ENCODE measurements around the gene C10orf53. TPM values are rescaled to one million over a fixed set of nuclear protein-coding genes. Genes with fewer than 3 reads are reported as not detected.

C10orf53 gene
- total RNA-seq, 1 experiment from 2014 or later = not detected

DNA sequence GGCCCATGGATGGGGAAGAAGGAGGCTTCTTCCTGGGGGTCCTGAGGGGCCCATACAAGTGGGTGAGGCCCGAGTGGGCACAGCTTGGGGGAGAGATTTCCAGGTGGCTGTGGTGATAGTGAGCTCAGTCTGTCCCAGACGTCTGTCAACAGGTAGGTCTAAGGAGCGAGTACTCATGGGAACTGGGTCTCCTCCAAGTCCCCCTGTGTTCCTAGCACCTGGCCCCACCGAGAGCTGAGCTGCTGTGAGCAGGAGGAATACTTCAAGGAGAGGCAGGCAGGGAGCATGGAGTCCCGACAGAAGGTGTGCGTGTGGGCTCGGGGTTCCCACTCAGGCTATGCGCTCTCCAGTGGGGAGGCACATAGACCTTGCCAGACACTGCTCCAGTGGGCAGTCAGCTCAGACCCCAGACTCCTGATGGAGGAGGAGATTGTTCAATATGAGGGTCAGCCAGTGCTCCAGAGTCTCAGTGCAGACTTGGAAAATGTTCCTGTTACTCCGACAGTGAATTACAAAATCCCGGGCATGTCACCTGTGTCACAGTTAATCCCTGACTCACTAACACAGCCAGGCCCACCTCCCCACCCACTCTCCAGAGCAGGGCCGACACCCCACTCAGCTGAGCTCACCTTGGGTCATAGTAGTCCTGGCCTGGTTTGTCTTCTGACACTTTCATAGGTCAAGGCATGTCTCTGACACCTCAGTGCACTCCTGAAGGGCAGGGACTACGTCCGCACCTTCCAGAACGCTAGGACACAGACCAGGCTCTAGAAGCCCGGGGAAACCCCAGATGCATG lies 28.2 kb upstream of the C10orf53 start:
- DNase-seq (ENCODE audit: low read depth) = no peak
- in situ Hi-C loops (cut with HindIII; ENCODE audit: low pct_unique_long_range_greater_than_20kb, low sequenced_read_pairs) = no loop called here

DNA sequence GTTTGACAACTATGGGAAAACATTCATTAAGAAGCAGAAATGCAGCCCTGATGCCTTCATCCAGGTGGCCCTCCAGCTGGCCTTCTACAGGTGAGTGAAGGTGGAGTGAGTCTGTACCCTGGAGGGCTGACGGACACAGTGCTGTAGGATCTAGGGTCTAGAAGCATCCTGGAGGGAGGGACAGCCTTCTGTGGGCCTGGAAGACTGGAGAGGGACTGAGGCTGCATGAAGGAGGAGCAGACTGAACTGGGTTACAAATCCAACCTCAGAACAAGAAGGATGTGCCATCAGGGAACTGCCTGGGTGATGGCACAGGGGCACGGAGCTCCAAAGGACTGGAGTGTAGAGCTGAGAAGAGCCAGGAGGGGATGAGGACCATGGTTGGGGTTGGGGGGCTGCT lies 27.5 kb upstream of the C10orf53 start:
- in situ Hi-C loops (cut with HindIII; ENCODE audit: low pct_unique_long_range_greater_than_20kb, low sequenced_read_pairs) = no loop called here
- DNase-seq (ENCODE audit: low read depth) = no peak

DNA sequence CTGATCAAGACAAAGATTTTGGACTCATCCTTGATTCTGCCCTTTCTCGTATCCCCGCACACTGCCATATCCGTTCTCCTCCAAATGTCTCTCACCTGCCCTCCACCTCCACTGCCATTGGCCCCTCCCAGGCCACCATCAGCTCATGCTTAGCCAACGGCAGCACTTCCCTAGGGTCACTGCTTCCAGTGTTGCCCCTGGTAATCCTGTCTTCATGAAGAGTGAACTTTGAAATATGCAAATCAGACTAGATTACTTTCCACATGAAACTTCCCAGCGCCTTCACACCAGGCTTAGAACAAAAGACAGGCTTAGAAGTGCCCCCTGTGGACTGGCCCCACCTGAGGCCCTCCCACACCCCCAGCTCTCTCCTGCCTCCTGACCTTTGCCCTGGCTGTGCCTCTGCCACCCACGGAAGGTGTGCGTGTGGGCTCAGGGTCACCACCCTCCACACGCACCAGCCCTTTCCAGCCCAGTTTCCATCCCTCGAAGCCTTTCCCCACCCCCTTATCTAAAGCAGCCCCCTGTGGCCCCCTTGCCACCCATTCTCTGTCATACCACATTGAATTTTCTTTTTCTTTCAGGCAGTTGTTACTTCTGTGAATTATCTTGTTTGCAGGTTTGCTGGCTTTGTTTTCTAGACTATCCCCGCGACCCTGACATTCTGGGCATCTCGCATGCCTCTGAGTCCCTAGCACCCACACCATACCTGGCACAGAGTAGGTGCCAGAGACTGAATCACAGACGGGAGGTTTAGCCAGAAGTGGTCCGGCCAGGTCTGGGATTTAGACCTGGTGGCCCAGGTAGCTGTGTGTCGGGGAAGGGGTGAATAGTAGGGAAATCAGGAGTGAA lies 26.8 kb upstream of the C10orf53 start:
- DNase-seq (ENCODE audit: low read depth) = no peak

DNA sequence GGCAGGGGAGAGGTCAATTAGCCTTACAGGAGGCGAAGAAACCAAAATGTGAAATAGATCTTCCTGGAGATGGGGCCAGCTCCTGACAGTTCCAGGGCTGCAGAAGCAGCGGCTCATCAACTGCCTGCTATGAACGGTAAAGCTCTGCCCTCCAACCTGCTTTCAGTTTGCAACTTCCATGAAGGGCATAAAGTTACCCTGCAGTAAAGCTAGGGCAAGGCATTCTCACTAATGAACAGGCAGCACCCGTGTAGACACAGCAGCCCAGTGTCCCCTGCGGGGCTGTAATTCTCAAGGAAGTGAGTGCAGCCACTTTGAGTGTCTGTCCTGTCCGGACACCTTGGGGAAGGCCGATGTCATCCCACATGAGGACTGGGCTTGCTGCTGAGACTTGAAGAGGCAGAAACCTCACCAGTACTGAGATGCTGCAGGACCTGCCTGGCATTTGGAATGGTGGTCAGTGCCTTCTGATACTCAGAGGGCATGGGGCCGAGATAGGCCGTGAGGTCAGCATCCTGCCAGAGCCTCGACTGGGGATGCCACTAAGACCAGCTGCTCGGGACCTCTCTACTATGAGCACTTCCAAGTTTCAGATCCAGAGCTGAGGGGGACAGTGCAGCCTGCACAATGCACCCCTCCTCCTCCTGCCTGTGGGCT lies 26.1 kb upstream of the C10orf53 start:
- in situ Hi-C loops (cut with HindIII; ENCODE audit: low pct_unique_long_range_greater_than_20kb, low sequenced_read_pairs) = no loop called here
- DNase-seq (ENCODE audit: low read depth) = no peak

More for the DNA sequence above, 26.8 kb upstream of the C10orf53 start:
- in situ Hi-C loops (cut with HindIII; ENCODE audit: low pct_unique_long_range_greater_than_20kb, low sequenced_read_pairs) = no loop called here

DNA sequence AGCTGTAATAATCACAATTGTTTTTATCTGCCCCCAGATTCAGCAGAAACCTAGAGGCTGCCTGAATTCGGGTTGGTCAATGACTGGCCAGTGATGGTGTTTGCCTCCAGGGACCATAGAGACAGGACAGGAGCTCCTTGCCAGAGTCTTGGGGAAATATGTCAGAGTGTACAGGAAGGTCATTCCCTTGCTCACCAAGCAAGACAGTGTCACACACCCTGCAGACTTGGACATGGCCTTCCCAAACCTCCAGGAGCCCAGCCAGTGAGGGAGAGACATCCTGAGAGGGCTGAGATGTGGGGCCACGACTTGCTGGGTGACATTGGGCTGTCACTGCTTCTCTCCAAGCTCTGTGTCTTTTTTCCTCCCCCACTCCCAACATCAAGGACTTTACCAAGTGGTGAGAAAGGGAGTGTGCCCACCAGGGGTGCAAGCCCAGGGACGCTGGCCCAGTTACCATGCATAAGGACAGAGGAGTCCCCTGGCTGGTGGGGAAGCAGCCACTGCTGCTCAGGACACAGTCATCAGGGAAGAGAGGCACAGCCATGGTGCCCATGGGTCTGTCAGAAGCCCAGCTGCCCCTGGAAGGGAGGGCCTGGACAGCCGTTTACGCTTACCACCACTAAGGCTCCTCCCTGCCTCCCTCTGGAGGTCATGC lies 25.3 kb upstream of the C10orf53 start:
- in situ Hi-C loops (cut with HindIII; ENCODE audit: low pct_unique_long_range_greater_than_20kb, low sequenced_read_pairs) = no loop called here
- DNase-seq (ENCODE audit: low read depth) = no peak

DNA sequence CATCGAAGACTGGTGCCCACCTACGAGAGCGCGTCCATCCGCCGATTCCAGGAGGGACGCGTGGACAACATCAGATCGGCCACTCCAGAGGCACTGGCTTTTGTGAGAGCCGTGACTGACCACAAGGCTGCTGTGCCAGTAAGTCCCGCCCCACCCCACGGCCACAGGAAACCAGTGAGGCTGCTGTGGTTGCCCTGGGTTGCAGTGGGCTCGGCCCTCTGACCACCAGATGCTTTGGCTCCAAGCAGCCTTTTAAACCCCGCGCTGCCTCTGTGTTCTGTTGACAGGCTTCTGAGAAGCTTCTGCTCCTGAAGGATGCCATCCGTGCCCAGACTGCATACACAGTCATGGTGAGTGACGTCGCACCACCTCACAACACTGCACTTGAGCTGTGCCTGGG lies 24.4 kb upstream of the C10orf53 start:
- in situ Hi-C loops (cut with HindIII; ENCODE audit: low pct_unique_long_range_greater_than_20kb, low sequenced_read_pairs) = no loop called here
- no peak for DNase-seq (ENCODE audit: low read depth)

DNA sequence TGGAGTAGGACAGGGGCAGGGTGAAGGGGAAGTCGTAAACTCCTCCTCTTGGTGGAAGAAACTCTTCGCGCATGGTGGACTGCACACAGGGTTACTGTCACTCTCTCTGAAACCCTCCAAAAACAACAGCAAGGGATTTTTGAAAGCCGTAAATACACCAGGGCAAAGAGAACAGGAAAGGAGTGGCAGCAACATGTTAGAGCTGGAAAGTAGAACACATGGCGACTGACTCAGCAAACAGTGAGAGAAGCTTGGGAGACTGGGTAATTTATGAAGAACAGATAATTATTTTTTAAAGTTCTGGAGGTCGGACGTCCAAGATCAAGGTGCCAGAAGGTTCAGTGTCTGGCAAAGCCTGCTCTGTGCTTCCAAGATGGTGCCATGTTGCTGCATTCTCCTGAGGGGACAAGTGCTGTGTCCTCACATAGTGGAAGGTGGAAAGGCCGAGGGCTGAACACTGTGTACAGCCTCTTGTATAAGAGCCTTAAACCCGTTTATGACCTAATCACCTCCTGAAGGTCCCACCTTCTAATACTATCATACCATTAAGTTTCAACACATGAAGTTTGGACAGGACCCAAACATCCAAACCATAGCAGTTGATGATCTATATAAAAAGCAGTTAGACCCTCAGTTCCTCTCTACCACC lies 22.5 kb upstream of the C10orf53 start:
- DNase-seq (ENCODE audit: low read depth) = no peak
- in situ Hi-C loops (cut with HindIII; ENCODE audit: low pct_unique_long_range_greater_than_20kb, low sequenced_read_pairs) = no loop called here

DNA sequence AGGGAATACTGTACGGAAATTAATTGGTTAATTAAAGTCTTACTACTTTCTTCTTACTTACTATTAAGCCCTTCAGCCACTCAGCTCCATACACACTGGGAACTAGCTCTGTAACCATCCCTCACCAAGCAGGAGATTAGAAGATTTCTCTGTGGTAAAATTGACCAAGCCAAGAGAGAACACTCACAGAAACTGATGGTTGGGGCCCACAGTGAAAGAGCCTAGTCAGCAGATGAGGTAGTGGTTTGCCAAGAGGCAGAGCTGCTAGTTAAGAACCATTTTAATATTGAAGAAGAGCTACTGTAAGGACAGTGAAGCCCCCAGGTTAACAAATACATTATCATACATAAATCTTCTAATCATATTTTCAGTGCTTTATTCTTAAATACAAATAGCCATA lies 21.8 kb upstream of the C10orf53 start:
- in situ Hi-C loops (cut with HindIII; ENCODE audit: low pct_unique_long_range_greater_than_20kb, low sequenced_read_pairs) = no loop called here
- no peak for DNase-seq (ENCODE audit: low read depth)

DNA sequence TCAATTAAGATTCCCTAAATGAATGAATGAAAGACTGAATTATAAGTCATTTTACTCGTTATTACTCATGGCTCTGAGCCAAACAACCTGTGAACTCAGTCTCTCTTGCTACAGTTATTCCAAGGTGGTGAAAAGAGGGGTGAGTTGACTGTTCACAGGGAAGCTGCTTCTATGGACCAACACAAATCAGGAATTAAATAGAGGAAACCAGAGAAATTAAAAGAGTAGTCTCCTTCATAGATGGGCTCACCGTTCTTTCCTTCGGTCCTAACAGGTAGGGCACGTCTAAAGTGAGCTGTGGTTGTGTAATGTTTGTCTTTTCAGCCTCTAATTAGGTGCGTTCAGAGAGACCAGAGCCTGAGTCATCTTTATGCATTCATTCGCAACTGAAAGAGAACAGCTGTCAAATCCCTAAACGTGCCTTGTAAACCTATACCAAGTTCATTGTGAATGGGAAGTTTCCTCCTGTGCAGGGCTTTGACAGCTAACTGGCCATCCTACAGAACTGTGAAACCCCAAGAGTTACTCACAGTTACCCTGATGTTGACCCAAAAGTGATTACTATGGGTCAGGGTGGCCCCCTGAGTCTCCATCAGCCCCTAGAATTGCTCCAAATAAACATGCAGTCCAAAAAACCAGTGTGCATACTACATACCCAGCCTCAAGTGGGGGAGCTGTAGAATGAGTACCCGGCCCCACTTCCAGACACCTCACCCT lies 18.2 kb upstream of the C10orf53 start:
- no peak for DNase-seq (ENCODE audit: low read depth)
- in situ Hi-C loops (cut with HindIII; ENCODE audit: low pct_unique_long_range_greater_than_20kb, low sequenced_read_pairs) = no loop called here

DNA sequence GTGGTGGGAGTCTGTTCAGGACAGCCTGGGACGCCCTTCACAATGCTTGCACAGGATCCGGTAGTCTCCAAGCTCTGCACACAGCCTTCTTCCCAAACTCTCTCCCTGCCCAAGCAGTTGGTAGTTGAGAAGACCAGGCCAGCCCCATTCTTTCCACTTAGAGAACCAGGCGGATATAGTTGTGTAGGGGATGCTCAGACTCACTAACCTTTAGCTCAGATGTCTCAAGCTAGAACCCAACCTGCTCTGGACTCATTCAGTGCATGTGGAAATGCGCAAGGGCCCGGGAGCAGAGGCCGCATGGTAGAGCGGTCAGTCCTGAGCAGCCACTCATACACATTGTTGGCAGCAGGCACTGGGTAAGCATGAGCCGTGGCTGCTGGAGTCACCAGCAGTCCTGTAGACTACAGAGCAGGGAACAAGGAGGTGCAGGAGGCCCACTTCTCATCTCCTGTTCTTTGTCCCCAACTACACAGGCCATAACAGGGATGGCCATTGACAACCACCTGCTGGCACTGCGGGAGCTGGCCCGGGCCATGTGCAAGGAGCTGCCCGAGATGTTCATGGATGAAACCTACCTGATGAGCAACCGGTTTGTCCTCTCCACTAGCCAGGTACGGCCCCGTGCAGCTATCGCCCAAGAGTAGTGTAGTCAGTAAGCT lies 17.2 kb upstream of the C10orf53 start:
- in situ Hi-C loops (cut with HindIII; ENCODE audit: low pct_unique_long_range_greater_than_20kb, low sequenced_read_pairs) = no loop called here
- DNase-seq (ENCODE audit: low read depth) = no peak

DNA sequence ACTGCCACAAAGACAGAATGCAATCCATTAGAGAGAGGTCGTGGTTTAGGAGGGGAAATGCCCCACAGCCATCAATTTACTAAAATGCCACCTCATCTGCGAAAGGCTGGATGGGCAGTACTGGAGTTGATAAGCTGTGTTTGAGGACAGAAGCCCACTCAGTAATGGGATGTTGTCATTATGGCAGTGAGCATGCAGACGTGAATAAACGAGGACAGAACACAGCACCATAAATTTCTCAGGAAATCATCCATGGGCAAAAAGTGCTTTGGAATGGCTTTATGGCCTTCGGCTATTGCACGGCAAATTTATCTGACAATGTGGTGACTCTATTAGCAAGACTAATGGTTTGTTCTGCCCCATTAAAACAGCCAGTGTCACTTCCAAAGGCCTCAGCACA lies 15.9 kb upstream of the C10orf53 start:
- no peak for DNase-seq (ENCODE audit: low read depth)
- in situ Hi-C loops (cut with HindIII; ENCODE audit: low pct_unique_long_range_greater_than_20kb, low sequenced_read_pairs) = no loop called here

DNA sequence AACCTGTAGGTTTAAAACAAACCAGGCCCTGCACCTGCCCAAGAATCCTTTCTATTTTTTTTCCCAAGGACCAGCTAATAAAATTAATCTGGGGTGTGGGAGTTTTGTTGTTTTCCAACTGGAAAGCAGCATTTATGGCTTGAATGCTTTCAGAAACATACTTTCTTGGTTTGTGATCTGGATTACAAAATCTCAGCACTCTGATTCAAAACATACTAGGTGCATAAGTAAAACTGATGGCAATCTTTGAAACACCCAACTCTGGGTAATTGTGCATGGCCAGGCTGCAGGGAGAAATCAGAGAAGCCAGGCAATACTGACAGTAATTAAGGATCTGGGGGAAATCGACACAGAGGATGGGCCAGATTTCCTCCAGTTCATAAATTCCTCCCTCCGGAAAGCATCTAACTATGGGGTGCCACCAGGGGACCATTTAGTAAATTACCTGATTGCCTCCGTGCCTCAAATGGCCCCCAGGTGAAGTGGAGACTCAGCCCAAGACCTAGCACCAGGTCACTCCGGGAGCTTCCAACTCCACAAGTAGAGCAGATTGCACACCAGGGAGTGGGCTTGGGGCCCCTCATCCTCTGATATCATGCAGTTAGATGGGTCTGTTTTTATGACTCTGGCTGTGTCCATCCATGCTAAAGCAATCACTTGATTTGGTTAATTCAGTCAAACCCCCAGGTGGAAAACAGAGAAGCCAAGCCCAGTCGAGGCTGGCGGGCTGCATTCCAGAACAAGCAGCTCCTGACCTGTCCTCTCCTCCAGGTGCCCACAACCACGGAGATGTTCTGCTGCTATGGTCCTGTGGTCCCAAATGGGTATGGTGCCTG lies 15.2 kb upstream of the C10orf53 start:
- in situ Hi-C loops (cut with HindIII; ENCODE audit: low pct_unique_long_range_greater_than_20kb, low sequenced_read_pairs) = no loop called here
- DNase-seq (ENCODE audit: low read depth) = no peak

DNA sequence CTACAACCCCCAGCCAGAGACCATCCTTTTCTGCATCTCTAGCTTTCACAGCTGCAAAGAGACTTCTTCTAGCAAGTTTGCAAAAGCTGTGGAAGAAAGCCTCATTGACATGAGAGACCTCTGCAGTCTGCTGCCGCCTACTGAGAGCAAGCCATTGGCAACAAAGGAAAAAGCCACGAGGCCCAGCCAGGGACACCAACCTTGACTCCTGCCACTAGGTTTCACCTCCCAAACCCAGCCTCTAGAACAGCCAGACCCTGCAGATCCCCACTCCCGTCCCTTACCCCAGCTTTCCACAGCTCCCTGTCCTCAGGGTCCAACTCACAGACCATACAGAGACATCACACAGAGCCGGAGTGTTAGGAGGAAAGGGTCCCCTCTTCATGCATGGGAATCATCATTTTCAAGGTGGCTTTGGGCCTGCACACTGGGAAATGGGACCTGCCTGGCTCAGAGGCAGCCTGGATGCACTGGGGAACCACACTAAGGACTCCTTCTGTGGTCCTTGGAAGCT lies 14.6 kb upstream of the C10orf53 start:
- no peak for DNase-seq (ENCODE audit: low read depth)
- in situ Hi-C loops (cut with HindIII; ENCODE audit: low pct_unique_long_range_greater_than_20kb, low sequenced_read_pairs) = no loop called here

DNA sequence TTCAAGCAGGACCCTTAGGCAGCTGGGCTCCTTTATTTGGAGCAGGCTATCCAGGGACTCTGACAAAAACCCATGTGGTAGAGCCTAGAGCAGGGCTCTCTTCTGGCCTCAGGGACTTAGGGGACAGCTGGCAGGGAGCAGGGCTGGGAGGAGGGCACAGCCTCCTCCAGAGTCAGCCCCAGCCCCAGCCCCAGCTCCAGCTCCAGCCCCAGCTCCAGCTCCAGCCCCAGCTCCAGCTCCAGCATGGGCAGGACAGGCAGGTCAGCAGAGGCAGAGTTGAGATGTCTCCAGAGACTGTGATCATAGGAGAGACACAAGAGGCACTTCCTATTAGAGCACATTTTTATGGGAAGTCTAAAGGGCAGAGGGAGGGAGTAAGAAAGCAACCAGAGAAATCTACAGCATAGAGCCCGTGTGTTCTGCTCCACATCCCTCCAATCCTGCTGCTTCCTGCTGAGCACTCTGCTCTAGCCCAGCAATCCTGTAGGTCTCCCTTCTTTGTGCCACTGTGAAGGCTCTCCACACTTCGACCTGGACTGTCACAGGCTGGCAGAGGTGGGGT lies 13.3 kb upstream of the C10orf53 start:
- no peak for DNase-seq (ENCODE audit: low read depth)

DNA sequence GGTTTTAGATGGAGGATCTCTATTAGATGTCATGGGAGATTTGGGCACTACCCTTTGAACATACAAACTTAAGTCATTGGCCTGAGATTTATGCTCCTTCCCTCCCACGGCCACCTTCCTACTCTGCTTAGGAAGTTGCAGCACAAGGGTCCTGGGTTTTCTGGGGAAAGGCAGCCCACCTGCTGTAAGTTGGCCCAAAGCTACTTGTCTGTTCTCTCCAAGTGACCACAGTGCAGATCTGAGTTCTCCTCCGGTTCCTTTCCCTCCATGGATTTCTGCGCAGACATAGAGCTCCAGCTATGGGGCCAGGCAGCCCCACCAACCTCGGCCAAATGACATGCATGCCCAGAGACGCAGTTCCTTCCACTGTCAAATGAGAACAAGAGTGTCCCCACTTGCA lies 12.8 kb upstream of the C10orf53 start:
- in situ Hi-C loops (cut with HindIII; ENCODE audit: low pct_unique_long_range_greater_than_20kb, low sequenced_read_pairs) = no loop called here
- DNase-seq (ENCODE audit: low read depth) = no peak

More for the DNA sequence above, 13.3 kb upstream of the C10orf53 start:
- in situ Hi-C loops (cut with HindIII; ENCODE audit: low pct_unique_long_range_greater_than_20kb, low sequenced_read_pairs) = no loop called here

DNA sequence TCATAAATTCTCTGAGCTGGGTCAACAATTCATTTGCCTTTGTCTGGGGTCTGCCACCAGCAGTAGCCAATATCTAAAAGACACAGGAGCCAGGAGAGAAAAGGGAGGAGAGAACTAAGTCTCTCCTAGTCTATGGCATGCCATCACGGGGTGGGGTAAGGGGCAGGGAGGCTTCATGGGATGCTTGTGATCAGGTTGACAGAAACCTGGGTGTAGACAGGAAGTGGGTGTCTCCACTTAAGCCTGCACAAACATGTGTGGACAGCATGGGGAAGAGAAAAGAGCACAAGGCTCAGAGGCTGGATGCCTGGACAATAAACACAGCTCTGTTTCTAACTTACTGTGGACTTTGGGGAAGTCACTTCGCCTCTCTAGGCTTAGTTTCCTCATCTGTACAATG lies 11.5 kb upstream of the C10orf53 start:
- in situ Hi-C loops (cut with HindIII; ENCODE audit: low pct_unique_long_range_greater_than_20kb, low sequenced_read_pairs) = no loop called here
- DNase-seq (ENCODE audit: low read depth) = no peak

Data from Caki2 (cell line).